GM23338 (cell line): Measurements from ENCODE around the gene G6PC3.

ENCODE experiments used
- EZH2phosphoT487 ChIP-seq: fragments of 200-600 bp; sonication (generic); IDR thresholded peaks from one replicate; pipeline ENCODE4 v1.8.1; 2018; ENCODE audit warnings: antibody characterized with exemption; ENCODE audit not compliant: unreplicated experiment
- JUNB ChIP-seq: IDR thresholded peaks from one replicate; pipeline ENCODE4 v1.6.1; 2016; ENCODE audit warnings: antibody characterized with exemption; ENCODE audit not compliant: unreplicated experiment
- TF ChIP-seq, protein P1 (sequence below): IDR thresholded peaks from one replicate; pipeline ENCODE4 v1.6.1; 2018; ENCODE audit warnings: antibody characterized with exemption; ENCODE audit not compliant: unreplicated experiment

- TF ChIP-seq, protein P1, sequence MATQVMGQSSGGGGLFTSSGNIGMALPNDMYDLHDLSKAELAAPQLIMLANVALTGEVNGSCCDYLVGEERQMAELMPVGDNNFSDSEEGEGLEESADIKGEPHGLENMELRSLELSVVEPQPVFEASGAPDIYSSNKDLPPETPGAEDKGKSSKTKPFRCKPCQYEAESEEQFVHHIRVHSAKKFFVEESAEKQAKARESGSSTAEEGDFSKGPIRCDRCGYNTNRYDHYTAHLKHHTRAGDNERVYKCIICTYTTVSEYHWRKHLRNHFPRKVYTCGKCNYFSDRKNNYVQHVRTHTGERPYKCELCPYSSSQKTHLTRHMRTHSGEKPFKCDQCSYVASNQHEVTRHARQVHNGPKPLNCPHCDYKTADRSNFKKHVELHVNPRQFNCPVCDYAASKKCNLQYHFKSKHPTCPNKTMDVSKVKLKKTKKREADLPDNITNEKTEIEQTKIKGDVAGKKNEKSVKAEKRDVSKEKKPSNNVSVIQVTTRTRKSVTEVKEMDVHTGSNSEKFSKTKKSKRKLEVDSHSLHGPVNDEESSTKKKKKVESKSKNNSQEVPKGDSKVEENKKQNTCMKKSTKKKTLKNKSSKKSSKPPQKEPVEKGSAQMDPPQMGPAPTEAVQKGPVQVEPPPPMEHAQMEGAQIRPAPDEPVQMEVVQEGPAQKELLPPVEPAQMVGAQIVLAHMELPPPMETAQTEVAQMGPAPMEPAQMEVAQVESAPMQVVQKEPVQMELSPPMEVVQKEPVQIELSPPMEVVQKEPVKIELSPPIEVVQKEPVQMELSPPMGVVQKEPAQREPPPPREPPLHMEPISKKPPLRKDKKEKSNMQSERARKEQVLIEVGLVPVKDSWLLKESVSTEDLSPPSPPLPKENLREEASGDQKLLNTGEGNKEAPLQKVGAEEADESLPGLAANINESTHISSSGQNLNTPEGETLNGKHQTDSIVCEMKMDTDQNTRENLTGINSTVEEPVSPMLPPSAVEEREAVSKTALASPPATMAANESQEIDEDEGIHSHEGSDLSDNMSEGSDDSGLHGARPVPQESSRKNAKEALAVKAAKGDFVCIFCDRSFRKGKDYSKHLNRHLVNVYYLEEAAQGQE, result no peak
- no peak for TF ChIP-seq EZH2phosphoT487
- TF ChIP-seq JUNB, result no peak
Observed at GRCh38 chr17:44113382-44113781, 42.8 kb downstream of the G6PC3 start.
